Measurements from ENCODE around the gene PAX2. TPM values are rescaled to one million over a fixed set of nuclear protein-coding genes. Genes with fewer than 3 reads are reported as not detected.

PAX2 gene
- polyA plus RNA-seq, 2 of the 4 experiments (the other 2 are of a cell fraction) = 0.06 to 0.21 TPM

GRCh38 chr10:100749309-100750217, 4.2 kb downstream of the PAX2 start:
- CTCF ChIA-PET = interaction anchor here (1.1 to 1.7 kb wide), 3 partner anchors 121 to 187 kb away, joined by 3 to 4 read pairs (median 4); no protein-coding TSS in a partner anchor
- TF ChIP-seq MAFK (IDR thresholded peaks at IDR 0.05; ENCODE audit: partially characterized antibody) (peak; percentile 25), ZNF302 (CRISPR knock-in tag; IDR thresholded peaks at IDR 0.05) (no peak)
- TF ChIP-seq, protein P1, sequence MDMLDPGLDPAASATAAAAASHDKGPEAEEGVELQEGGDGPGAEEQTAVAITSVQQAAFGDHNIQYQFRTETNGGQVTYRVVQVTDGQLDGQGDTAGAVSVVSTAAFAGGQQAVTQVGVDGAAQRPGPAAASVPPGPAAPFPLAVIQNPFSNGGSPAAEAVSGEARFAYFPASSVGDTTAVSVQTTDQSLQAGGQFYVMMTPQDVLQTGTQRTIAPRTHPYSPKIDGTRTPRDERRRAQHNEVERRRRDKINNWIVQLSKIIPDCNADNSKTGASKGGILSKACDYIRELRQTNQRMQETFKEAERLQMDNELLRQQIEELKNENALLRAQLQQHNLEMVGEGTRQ (IDR thresholded peaks at IDR 0.05) = no peak
- WGBS (ENCODE audit: missing lambda C conversion rate) = 59% methylated on average over 48 of the region's 50 CpGs
- DNase-seq (ENCODE audit: low read depth in 1 of 2, low spot score in 1 of 2) (no peak), ATAC-seq (no peak), FAIRE-seq (no peak)
- Histone ChIP-seq H3K9me3 (no peaks in the 10 kb centered on the region), H3K4me3 (no peak overlapping the region), H3K4me1 (peaks cover 7% of the 10 kb centered on the region; the same call in 2 of the 3 replicates), H3K27ac (no peak overlapping the region), H3K4me2 (no peak overlapping the region)
- POLR2A ChIA-PET = no interaction called here

- no peak overlapping the region for H3K27ac ChIP-seq
- POLR2A ChIA-PET = no interaction called here
- no peak overlapping the region for H3K4me2 ChIP-seq
- no peak for FAIRE-seq
- no peak overlapping the region for H3K4me3 ChIP-seq
- DNase-seq (ENCODE audit: low read depth in 1 of 2, low spot score in 1 of 2) = no peak
- CTCF ChIA-PET = interaction anchor here (1.1 to 6.5 kb wide), 6 partner anchors 6 to 188 kb away, joined by 3 to 60 read pairs (median 4); partner anchors contain the start of gene PAX2
- TF ChIP-seq CBX8 (IDR thresholded peaks at IDR 0.05) = no peak
- no peak for TF ChIP-seq CEBPB (IDR thresholded peaks at IDR 0.05)
- TF ChIP-seq ZSCAN20 (CRISPR knock-in tag; IDR thresholded peaks at IDR 0.05) = no peak
- TF ChIP-seq POLR2A (IDR thresholded peaks at IDR 0.05; ENCODE audit: low read length) = no peak
- no peak for TF ChIP-seq CHD2 (IDR thresholded peaks at IDR 0.05; ENCODE audit: low read length, partially characterized antibody)
- TF ChIP-seq ZNF302 (CRISPR knock-in tag; IDR thresholded peaks at IDR 0.05) = no peak
- TF ChIP-seq NPAS2 (CRISPR knock-in tag; IDR thresholded peaks at IDR 0.05; ENCODE audit: borderline replicate concordance) = no peak
- no peak; a peak in 1 of 6 replicates for ATAC-seq
- WGBS (ENCODE audit: missing lambda C conversion rate) = 35% methylated on average over 26 of the region's 37 CpGs
- 0 out of 3 replicates have a peak, but pooled peaks cover 4% of the 10 kb centered on the region for H3K4me1 ChIP-seq
- H3K9me3 ChIP-seq = no peaks in the 10 kb centered on the region
Measured at GRCh38 chr10:100750291-100751210, 5.2 kb downstream of the PAX2 start.

DNA sequence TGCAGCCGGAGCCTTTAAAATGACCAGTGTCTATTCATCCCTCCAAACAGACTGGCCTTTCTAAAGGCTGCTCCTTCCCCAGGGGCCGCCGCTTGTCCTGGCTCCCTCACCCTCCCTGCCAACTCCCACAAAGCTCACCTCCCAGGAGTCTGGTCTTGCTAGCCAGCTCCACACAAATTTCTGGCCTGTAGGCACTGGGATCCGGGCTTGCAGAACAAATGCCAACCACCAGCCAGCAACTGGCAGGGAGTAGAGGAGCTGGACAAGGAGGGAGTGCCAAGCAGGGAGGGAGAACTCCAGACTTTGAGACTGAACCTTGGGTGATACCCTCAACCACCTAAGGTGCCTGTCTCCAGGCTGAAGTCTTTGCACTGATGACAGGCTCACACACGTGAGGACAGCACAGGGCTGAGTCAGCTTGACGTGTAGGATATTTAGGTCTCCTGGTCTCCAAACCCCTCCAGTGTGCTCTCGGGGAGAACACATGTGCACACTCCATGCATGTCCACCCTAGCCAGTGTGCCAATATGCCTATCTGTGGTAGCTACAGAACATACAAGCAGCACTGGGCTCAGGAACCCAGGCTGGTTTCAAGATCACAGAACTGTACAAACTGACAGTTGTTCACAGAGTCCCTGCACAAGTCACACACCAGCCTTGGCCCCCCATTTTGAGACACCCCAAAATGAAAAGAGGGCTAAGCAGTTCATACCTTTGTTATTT, 6.0 kb downstream of the PAX2 start:
- no peaks in the 10 kb centered on the region for H3K4me1 ChIP-seq
- 36% methylated on average over 7 of the region's 7 CpGs for WGBS (ENCODE audit: missing lambda C conversion rate)
- FAIRE-seq = no peak
- H3K27ac ChIP-seq = no peak overlapping the region
- no peak overlapping the region for H3K4me2 ChIP-seq
- H3K9me3 ChIP-seq = no peaks in the 10 kb centered on the region
- POLR2A ChIA-PET = interaction anchor here (0.7 kb wide), 1 partner anchor 216 kb away, joined by 4 read pairs; no protein-coding TSS in a partner anchor
- H3K4me3 ChIP-seq = no peak overlapping the region
- peak in 1 of 2 experiments; percentile 15; a peak in 2 of 6 replicates for ATAC-seq
- no peak for DNase-seq (ENCODE audit: low read depth in 1 of 2, low spot score in 1 of 2)
- CTCF ChIA-PET = interaction anchor here (0.9 to 6.5 kb wide), 10 partner anchors 7 to 189 kb away, joined by 3 to 60 read pairs (median 4); partner anchors contain the start of gene PAX2
- TF ChIP-seq ESRRA (IDR thresholded peaks at IDR 0.05; ENCODE audit: borderline replicate concordance, low read length) (no peak), SREBF2 (IDR thresholded peaks at IDR 0.05) (no peak), HOXB13 (CRISPR knock-in tag; IDR thresholded peaks at IDR 0.05; ENCODE audit: low read depth) (no peak), ZFP36 (IDR thresholded peaks at IDR 0.05; ENCODE audit: borderline replicate concordance, partially characterized antibody) (no peak), CHD4 (IDR thresholded peaks at IDR 0.05; ENCODE audit: borderline replicate concordance) (no peak), HEYL (CRISPR knock-in tag; IDR thresholded peaks at IDR 0.05) (no peak), CEBPB (IDR thresholded peaks at IDR 0.05) (no peak), FOSB (CRISPR knock-in tag; IDR thresholded peaks at IDR 0.05) (no peak), HOXB5 (CRISPR knock-in tag; IDR thresholded peaks at IDR 0.05) (no peak), NR3C1 (IDR thresholded peaks at IDR 0.05) (no peak), CHD2 (IDR thresholded peaks at IDR 0.05; ENCODE audit: low read length, partially characterized antibody) (no peak), PHF8 (IDR thresholded peaks at IDR 0.05; ENCODE audit: borderline replicate concordance, low read depth) (no peak), NFE2L2 (conservative IDR thresholded peaks at IDR 0.05; ENCODE audit: low read length) (no peak), RFX5 (IDR thresholded peaks at IDR 0.05) (no peak)
- TF ChIP-seq, protein P2, sequence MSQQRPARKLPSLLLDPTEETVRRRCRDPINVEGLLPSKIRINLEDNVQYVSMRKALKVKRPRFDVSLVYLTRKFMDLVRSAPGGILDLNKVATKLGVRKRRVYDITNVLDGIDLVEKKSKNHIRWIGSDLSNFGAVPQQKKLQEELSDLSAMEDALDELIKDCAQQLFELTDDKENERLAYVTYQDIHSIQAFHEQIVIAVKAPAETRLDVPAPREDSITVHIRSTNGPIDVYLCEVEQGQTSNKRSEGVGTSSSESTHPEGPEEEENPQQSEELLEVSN (IDR thresholded peaks at IDR 0.05; ENCODE audit: borderline replicate concordance, low read depth) = no peak
- TF ChIP-seq, protein P3, sequence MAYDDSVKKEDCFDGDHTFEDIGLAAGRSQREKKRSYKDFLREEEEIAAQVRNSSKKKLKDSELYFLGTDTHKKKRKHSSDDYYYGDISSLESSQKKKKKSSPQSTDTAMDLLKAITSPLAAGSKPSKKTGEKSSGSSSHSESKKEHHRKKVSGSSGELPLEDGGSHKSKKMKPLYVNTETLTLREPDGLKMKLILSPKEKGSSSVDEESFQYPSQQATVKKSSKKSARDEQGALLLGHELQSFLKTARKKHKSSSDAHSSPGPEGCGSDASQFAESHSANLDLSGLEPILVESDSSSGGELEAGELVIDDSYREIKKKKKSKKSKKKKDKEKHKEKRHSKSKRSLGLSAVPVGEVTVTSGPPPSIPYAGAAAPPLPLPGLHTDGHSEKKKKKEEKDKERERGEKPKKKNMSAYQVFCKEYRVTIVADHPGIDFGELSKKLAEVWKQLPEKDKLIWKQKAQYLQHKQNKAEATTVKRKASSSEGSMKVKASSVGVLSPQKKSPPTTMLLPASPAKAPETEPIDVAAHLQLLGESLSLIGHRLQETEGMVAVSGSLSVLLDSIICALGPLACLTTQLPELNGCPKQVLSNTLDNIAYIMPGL (CRISPR knock-in tag; IDR thresholded peaks at IDR 0.05; ENCODE audit: borderline replicate concordance) = no peak
- TF ChIP-seq, protein P4, sequence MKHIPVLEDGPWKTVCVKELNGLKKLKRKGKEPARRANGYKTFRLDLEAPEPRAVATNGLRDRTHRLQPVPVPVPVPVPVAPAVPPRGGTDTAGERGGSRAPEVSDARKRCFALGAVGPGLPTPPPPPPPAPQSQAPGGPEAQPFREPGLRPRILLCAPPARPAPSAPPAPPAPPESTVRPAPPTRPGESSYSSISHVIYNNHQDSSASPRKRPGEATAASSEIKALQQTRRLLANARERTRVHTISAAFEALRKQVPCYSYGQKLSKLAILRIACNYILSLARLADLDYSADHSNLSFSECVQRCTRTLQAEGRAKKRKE (CRISPR knock-in tag; IDR thresholded peaks at IDR 0.05; ENCODE audit: low read depth) = no peak

Measured in A549 (cell line).